Measurements from ENCODE around the gene KIZ.

KIZ gene

DNA sequence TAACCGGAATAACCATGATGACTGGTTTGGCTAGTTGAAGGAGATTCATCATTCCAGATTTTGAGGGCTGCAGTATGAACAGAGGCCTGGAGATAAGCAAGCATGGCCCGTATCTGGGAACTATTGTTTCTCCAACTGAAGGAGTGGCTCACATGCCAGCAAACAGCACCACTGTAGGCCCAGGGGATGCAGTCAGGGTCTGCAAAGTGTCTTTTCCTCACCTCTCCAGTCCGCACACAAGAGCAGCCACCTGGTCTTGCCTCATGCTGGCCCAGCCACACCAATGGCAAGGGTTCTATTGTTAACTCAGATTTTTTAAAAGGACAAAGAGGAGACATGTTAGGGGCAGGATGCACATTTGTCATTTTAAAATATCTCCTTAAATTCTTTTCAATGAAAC is 55.1 kb downstream of the KIZ start:
- DNase-seq, result no peak

DNA sequence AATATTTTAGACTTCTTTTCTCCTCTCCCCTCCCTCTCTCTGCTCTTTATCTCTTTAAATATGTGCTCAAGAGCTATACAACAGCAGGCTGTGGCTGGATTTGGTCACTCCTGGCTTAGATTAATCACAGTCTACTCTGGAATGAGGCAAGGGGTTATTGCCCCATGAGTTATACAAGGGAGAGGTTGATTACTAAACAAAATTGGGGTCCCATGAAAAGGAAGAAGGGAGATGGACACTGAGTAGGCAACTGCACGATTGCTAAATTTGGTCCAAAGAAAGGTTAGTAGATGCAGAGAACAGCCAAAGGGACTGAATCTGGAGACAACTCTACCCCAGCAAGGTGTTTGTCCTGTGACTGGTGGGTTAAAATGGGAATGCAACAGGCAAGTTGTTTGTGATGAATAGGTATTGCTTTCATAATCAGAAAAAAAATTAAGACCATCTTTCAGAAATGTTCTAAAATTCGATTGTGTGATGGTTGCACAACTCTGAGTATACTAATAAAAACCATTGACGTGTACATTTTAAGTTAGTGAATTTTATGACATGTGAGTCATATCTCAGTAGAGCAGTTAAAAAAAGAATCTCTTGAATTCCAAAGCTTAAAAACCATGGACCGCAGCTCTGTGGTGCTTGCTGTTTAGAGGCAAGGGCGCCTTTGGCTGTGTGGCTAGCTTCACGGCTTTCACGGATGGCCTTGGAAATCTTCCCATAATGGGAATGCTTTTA is 57.1 kb downstream of the KIZ start:
- DNase-seq, result no peak

DNA sequence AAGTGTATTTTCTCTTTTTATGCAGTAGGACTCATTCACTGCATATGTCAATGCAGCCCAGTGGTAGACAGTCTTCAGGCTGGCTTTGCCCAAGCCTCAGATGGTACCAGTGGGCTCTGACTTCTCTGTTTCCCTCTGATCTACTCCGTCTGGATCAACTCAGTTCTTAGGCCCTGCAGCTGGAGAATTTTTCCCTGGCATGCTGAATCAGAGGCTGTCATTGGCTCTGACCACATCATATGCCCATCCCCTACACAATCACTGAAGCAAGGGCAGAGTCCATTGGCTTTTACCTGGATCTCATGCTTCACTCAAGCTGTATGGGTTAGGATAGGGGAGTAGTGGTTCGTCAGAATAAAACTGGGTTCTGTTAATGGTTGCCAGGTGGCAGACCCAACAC is 57.8 kb downstream of the KIZ start:
- DNase-seq, result no peak

DNA sequence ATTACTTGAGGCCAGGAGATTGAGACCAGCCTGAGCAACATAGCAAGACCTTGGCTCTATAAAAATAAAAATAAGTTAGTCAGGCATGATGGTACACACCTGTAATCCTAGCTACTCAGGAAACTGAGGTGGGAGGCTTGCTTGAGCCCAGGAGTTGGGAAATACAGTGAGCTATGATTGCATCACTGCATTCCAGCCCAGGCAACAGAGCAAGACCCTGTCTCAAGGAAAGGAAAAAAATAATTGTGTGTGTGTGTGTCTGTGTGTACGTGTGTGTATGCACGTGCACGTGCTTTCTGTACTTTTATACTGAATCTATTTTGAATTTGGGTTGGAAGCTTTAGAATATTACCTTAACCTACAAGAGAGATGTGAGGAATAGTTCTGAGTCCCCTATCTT is 58.9 kb downstream of the KIZ start:
- no peak for DNase-seq

DNA sequence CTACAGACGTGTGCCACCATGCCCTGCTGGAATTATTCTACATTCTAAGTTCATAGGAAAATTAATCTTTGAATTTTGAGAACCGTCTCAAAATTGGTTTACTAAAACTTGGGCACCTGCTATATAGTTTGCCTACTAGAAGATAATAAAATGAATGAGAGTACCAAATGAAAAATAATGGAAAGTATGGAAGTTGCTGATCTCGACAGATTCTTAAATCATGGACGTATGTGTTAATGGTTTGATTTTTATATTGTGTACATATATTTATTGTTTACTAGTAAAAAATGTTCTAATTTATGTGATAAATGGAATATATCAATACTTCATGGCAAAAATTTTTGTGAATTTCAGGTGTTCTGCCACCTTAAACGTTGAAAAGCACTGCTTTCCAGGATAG is 60.0 kb downstream of the KIZ start:
- no peak for DNase-seq

DNA sequence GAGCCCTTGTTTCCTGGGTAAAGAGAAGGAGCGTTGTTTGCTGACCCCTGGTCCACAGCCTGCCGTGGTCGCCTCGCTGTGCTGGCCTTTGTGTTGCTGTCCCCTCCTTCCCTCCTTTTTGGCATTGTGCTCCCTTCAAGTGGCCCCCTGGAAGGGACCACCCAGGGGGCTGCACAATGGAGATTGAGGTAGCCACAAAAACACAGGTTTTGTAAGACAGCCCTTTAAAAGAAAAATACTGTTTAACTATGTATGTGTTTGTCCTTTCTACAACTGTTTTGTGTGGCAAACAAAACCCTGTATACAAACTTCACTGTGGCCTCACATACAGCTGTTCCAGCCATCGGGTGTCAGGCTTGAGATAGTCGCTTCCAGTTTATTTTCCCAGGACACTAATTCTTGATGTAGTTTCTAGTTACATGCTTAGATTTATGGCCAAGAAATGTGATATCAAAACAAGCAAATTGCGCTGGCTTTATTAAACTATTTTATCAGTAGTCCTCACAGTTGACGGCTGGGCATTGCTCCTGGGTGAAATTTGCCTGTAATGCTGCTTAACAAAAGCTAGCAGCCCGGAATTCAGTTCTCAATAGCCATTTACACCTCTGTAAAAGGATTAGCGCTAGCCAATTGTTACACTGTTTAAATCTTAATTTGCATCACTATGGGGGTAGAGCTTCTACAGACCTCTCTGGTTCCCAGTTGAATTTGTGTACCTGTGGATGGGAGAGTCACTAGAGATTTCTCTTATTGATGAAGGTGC is 64.1 kb downstream of the KIZ start:
- no peak for DNase-seq

DNA sequence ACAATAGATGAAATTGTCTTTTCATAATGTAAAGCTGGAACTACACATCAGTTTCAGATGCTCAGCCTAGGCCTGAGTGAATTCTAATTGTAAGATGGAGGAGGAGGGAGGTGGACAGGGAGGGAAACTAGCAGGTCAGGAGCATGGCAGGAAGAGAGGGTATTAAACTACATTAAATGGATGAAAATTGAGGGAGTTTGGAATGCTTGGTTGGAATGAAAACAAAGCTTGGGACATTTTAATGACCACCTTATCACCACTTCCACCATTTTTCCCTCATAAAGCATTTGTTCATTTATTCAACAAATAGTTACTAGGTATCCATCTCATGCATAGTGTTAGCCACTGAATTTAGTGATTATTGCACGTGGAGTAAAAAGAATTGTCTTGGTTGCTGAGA is 65.0 kb downstream of the KIZ start:
- DNase-seq, result no peak

DNA sequence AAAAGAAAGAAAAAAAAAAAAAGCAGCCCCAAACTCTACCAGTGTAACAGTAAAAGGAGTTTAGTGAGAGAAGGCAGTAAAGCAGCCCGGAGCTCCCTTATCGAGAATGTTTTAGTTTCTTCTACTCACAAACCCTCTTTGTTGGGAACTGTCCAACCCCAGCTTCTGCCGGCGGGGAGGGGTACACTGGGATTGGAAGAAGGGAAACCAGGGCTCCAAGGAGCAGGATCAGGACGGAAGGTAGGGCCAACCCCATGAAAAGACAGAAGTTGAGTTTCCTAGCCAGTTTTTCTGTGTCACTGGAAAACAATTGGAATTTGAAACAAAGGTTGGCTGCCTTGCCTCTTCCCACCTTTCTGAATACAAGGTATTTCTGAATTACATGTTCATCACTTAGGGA is 66.0 kb downstream of the KIZ start:
- DNase-seq, result no peak

DNA sequence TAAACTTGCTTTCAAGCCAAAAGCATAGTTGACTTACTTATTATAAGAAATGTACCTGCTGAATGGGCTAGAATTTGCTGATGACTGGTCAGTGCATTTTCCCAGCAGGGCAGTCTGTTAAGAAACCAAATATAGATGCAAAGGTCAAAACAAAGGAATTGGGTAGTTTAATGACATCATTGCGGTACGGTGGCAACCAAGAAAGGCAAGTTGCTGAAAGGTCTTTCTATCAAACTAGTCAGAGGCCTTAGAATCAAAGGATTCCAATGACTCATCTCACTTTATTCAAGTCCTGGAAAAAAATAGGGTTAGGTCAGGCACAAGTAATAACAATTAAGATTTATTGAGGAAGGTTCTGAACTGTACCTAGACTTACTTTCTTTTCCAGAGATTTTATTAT is 76.4 kb downstream of the KIZ start:
- DNase-seq, result no peak

DNA sequence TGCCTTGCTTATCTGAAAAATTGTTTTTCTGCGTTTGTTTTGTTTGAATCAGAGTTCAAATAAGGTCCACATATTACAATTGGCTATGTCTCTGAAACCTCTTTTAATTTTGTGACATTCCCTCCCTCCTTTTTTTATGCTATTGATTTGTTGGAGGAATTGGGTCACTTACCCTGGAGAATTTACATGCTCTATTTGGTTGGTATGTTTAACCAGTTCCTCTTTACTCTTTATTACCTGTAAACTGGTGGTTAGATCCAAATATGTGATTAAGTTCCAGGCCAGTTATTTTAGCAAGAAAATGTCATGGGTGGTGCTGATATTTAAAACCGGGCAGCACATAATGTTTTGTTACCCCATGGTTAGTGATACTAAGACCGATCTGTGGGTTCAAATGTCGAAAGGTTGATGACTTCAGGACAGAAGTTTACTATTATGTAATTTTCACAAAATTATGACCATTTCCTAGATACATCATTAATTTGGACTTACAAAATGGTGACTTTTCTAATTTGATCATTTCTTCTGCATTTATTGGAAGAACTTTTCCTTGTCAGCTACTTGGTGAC is 77.3 kb downstream of the KIZ start:
- DNase-seq, result no peak

DNA sequence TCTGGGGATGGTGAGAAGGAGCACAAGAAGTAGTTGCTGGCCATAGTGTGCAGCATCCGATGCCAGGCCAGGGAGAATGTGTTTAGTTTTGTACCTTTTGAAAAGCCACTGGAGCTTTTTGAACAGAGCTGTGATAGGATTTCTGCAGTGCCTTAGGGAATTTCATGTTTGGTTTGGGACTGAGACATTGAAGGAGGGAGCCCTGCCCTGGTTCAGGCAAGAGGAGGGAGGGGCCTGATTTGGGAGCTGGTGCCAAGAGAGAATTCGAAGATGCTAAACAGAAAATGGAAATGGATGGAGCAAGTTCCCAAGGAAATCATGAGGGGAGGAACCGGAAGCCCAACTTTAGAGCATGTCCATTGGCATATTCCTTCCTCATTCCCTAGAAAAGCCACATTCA is 80.7 kb downstream of the KIZ start:
- DNase-seq, result no peak

DNA sequence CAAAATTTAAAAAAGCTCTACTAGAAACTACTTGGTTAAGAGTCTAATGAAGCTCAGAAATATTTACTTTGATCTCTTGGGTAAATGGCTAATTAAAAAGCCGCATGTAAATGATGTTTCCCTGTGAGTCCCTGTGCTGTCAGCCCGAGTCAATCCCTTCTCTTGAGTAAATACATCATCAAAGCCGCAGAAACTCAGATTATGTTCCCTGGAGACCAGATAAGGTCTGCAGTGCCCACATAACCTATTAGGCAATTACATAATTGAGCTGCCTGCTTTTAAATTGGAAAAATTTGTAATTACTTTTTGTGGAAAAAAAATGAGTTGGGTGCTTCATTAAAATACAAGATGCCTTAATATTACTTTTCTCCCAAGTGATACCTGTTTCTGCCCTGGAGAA is 83.1 kb downstream of the KIZ start:
- no peak for DNase-seq

DNA sequence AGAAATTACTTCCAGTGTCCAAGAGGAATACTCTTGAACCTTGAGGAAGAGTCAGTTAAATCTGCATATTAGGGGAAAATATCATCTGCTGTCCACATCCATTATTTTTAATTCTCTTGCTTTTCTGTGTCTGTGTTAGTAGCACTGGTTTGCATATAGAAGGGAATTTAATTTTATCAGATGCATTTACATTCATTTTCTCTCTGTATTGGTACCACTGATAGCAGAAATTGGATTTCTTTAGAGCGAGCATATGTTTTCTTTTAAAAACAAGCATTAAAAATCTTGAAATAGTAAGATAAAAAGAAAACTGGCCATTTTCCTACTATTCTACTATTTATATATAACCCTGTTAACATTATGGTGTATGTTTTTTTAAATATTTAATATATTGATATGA is 83.8 kb downstream of the KIZ start:
- no peak for DNase-seq

DNA sequence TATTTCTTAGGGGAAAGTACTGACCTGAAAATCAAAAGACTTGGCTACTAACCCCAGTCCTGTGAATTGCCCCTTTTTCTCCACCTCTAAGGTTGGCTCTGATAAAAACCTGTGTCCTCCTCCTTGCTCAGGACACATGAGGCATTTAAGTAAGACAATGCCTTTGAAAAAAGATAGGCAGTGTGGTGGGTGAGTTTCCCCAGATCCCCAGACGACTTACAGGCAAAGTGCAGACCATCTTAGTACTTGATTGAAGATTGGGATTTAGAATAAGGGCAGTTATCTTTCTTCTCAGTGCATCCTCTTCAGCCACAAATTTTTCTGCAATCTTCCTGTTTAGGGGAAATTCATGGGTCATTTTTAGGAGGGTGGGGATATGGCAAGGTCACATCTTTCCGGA is 87.8 kb downstream of the KIZ start:
- DNase-seq, result no peak

DNA sequence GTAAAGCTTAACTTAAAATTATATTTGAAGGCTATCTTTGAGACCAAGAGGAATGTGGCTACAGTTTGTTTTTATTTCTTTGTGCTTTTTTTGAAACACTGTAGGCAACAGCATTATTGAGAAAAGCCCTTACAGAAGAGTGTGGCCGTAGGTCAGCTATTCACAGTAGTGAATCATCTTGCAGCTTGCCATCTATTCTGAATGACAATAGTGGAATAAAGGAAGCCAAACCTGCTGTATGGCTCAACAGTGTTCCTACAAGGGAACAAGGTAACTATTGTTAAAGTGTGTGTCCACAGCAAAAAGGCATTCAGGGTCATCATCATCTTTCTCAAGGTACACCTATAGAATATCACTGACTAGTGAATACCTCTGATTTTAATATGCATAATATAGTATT is 88.5 kb downstream of the KIZ start:
- no peak for DNase-seq

DNA sequence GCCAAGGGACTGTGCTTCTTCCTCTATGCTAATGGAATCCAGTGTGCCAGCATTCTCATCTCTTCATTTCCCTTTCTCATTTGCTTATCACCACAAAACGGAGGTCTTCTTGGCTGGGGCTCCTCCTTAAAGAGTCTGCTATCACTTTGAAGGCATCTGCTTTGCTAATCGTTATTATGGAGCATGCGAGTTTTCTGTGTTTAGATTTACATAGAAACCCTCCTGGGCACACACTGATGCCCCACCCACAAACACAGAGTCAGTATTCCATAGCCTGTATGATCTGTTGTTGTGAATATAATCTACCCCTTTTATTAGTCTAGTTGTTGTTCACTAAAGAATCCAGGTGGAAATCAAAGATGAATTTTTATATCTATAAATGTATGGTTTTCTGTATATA is 93.8 kb downstream of the KIZ start:
- DNase-seq, result no peak

DNA sequence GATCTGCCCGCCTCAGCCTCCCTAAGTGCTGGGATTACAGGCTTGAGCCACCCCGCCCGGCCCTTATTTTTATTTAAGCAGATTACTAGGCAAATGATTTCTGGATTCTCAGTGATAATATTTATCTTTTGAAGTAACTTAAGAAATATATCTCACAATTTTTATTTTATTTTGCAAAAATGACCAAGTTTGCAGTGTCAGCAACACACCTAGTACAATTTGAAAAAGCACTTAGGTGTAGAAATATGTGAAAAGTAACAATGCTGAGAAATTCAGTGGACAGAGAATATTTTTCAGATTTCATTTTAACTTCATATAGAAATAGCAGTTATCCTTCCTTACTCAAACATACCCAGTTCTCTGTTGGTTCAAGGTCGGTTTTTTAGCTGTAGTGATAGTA is 98.3 kb downstream of the KIZ start:
- DNase-seq, result no peak

DNA sequence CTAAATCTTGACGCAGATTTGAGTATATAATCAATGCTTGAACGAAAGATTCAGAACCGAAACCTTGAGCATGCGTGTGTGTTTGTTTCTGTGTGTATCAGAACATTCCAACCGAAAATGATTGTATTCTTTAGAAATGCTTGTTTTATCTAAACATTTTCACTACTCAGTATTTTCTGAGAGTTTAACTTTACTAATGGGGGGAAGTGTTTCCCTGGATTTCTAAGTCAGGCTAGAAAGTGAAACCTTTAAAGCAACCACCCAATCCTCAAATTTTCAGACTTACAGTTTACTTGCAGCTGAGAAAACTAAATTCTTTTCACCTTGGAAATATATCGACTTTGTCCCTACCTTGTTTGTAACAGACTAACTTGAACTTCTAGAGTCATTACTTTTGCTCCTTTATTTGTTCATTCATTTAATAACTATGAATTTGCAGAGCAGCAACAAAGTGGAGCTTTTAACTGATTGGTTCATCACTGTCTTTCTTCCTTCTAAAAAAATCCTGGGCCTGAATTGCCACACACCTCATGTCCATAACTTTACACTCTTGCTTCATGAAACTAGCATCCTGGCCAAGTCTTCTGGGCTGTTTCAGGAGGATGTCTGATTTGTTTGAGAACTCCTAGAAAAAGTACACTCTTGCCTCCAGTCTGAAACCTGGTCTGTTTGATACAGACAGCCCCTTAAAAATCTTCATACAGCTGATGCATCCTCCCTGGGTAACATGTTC is 99.5 kb downstream of the KIZ start:
- DNase-seq, result no peak

DNA sequence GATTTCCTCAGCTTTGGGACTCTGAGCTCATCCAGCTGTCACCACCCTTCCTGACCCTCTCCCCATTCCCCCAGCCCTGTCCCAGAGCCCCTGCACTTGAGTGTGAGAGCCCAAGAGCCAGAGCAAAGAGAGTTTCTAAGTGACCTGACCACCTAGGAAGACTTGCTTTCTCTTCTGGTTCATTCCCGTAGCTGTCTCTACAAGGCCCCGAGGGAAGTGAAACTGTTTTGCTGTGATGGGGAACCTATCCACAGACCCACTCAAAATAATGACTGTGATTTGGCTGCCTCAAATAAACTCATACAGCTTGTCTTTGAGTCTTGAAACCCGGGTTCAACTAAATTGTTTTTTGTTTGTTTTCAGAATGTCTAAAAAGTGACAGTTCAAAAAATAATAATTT is 102.6 kb downstream of the KIZ start:
- DNase-seq, result no peak

DNA sequence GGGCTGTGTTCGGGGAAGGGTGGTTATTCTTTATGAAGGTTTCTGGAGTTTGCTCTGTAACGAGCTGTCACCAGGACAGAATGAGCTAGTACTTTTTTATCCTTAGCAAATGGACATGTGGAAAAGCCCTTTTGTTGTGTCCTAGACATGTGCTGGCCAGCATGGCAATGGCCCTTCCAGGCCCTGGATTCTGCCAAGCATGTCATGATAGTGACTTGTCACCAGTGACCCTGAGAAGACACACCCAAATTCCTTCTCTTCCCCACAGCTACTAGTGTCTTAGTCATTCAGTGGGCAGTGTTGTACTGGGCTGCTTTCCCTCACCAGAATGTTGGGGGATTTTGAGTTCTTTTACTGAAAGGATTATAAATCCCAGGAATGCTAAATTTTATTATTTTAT is 103.3 kb downstream of the KIZ start:
- no peak for DNase-seq

DNA sequence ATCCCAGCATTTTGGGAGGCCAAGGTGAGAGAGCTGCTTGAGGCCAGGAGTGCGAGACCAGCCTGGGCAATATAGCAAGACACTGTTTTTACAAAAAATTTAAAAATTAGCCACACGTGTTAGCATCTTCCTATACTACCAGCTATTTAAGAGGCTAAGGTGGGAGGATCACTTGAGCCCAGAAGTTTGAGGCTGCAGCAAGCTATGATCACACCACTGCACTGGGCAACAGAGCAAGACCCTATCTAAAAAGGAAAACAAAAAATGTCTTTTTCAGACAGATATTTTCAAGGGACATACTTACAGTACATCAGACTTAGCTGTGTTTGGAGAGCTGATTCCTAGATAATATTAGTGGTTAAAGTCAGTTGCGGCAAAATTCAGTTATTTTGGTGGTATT is 104.3 kb downstream of the KIZ start:
- DNase-seq, result no peak

DNA sequence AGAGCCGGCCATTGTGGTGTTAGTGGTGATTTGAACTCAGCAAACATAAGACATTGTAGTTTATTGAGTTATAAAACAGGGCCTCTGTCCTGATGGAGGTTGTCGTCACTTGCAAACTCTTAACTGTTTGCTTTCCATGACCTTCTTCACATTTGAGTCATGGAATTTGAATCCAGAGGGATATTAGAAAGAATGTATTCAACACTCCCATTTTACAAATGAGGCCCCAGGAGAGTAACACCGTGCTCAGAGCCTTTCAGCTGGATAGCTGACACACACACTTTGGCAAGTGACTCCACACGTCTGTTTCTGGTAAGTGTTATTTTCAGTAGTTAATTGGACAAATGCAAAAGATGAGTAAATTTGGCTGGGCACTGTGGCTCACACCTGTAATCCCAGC is 104.8 kb downstream of the KIZ start:
- DNase-seq, result no peak

DNA sequence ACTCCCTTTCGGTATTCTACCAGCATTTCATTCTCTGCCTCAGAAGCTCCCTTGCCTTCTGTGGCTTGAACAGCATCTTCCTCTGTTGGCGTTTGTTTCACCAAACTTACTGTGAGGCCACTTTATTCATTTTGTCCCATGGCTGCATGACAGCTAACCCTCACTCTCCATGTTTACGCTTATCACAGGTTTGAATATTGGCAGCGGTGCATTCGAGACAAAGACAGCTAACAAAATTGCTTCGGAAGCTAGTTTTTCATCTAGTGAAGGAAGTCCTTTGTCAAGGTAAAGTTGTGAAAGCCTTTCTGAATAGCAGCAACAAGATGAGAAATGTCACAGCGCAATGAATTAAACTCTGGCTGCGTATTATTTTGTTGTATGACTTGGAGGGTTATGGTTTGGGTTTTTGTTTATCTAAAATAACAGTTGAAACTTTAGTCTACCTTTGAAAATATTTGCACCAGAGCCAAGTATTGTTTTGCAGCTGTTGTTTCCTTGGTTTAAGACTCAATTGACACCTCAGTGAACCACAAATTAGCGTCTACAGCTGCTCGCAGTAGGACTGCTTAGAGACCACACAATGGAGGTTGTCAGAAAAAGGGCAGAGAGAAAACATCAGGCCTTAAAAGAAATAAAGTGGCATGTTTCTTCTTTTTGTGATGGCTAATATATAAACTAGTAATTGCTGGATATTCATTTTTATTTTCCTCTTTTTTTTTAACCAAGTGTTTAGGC is 106.8 kb downstream of the KIZ start:
- DNase-seq, result no peak
